GM21390 (cell line): ENCODE results near the gene ZMIZ2.
"Not testable (repeated sequence)": the region's sequence is repeated elsewhere in the genome, so short reads cannot be mapped to it uniquely, and the experiment has no call there.

Experiments used
- ATAC-seq: cut with Tn5 transposase; IDR thresholded peaks from one replicate; pipeline ENCODE4 v1.9.1; 2021; ENCODE audit not compliant: unreplicated experiment

ZMIZ2 gene

GRCh38 chr7:44769776-44770294, 21.2 kb downstream of the ZMIZ2 start:
- ATAC-seq = peak; percentile 75

GRCh38 chr7:44771358-44771757, 22.7 kb downstream of the ZMIZ2 start:
- no peak for ATAC-seq

DNA sequence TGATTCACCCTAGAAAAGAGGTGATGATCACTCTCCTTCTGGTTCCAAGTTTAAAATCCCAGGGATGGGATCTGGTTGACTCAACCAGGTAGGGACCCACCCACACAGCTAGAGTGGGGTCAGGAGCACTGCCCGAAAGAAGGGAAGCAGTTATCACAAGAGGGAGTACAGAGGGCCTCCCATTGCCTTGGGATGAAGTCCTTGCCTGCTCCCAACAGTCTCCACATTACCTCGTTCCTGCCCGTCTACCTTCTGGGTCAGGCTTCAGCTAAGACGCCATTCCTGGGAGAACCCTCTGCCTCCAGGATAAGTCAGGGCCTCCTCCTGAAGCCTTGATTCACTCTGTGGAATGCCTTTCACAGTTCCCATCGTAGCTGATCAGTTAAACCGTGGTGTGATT, 23.8 kb downstream of the ZMIZ2 start:
- no peak for ATAC-seq

- no peak for ATAC-seq
Measured at GRCh38 chr7:44772867-44773266, 24.2 kb downstream of the ZMIZ2 start.

DNA sequence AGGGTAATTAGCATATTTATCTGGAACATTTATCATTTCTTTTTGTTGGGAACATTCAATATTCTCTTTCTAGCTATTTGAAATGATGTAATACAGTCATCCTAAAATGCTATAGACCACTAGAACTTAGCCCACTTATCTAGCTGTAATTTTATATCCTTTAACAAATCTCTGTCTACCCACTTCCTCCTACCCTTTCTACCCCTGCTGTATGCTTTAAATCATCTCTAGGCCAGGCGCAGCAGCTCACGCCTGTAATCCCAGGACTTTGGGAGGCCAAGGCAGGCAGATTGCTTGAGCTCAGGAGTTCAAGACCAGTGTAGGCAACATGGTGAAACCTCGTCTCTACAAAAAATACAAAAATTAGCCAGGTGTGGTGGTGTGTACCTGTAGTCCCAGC, 25.8 kb downstream of the ZMIZ2 start:
- not testable (repeated sequence) for ATAC-seq

DNA sequence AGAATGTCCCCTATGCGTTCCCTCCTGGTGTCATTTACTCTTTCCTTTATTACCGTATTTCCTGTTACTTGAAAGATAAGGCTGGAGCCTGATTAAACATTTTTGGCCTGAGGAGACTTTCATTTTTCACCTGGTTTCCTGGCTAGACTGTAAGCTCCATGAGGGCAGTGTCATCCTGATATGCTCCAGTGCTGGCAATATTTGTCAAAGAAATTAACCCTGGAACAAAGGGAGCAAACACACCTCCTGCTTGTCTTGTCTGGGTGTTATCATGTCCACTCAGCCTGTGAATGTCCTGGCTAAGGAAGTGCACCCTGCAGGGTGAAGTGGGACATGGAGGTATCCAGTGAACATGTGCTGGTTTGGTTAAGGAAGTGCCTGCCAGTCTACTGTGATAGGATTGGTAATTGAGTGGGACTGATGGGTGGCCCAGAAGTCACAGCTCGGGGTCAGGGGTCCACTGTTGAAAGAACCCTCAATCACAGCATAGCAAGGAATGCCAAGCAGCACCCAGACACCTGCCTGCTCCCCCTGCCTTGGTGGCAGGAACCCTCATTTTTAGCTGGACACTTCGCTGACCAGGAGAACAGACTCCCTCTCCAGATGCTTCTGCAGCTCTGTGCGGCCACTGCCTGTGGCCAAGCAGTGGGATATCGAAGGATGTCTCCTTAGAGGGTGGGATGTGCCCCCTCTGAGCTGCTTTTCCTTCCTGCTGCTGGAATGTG, 26.9 kb downstream of the ZMIZ2 start:
- no peak for ATAC-seq

DNA sequence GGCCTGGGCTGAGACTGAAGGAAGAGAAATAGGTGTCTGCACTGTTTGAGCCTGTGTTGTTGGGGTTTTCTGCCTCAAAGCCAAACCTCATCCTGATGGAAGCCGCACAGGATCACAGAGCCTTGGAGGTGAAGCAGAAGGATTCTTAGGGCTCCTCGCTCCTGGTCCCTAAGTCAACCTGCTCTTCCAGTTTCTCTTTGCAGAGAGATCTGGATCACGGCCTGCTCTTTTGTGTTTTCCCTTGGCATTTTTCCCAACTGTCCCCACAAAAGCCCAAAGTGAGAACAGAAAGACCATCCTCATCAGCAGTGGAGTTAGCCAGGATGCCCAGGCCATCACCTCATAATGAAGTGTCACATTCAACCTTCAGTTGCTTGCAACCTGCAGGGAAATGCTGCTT, 27.6 kb downstream of the ZMIZ2 start:
- no peak for ATAC-seq

DNA sequence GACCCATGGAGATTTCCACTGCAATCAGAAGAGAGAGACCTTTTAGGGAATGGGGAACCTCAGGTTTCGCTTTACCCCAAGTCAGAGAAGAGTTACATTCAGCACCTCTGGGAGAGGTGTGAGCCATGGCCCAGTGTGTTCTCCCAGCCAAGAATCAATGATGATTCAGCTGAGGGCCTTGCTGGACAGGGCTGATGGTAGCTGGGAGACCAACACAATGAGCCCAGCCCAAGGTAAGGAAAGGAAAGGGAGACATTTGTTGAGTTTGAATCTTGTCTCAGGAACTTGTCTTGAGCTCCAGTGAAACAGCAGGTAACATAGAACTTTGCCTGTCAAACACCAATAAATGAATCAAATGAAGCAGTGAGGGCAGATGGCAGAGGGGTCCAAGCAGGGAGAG, 33.8 kb downstream of the ZMIZ2 start:
- ATAC-seq = no peak

DNA sequence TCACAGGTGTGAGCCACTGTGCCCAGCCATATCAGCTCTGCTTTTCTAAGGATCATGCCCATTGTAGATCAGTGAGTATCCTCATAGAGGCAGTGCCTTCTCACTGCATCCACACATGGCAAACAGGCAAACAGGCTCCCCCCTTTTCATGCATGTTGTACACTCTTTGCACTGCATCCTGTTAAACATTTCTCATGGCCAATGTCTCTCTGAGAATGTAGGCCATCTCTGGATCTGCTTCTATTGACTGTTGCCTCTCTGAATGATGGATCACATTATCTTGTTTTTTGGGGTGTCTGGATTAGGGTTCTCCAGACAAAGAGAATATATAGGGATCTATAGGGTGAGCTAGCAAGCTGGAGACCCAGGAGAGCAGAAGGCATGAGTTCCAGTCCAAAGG, 34.8 kb downstream of the ZMIZ2 start:
- no peak for ATAC-seq

GRCh38 chr7:44784364-44784763, 35.7 kb downstream of the ZMIZ2 start:
- no peak for ATAC-seq

DNA sequence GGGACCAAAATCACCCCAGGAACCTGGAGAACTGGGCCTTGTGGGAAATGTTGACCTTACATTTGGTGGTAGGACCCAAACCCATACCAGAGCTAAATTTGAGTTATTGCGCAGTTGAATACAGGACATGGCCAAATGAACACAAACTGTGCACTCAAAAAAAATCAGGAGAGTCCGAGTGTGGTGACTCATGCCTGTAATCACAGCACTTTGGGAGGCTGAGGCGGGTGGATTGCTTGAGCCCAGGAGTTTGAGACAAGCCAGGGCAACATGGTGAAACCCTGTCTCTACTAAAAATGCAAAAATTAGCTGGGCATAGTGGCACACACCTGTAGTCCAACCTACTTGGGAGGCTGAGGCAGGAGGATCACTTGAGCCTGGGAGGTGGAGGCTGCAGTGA, 36.6 kb downstream of the ZMIZ2 start:
- ATAC-seq = not testable (repeated sequence)

DNA sequence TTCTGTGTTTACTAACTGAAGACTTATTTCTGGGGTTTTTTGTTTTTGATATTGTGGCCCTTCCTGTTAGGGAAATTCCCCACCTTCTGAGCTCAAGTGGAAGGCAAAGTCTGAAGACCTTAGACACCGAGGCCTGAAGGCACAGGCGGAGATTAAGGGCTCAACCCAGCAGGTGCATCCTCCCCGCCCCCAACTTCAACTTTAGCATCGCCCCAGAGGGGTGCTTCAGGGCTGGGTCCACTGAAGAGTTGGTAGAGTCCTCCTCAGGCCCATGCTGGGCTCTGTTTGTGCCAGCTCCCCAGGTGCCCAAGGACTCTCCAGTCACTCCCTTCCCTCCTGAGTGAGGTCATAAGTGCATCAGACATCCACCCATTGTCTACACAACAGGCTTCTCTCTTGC, 38.4 kb downstream of the ZMIZ2 start:
- no peak for ATAC-seq

- ATAC-seq = no peak
Measured at GRCh38 chr7:44787762-44788161, 39.1 kb downstream of the ZMIZ2 start.

- no peak for ATAC-seq
Measured at GRCh38 chr7:44789990-44790389, 41.3 kb downstream of the ZMIZ2 start.

DNA sequence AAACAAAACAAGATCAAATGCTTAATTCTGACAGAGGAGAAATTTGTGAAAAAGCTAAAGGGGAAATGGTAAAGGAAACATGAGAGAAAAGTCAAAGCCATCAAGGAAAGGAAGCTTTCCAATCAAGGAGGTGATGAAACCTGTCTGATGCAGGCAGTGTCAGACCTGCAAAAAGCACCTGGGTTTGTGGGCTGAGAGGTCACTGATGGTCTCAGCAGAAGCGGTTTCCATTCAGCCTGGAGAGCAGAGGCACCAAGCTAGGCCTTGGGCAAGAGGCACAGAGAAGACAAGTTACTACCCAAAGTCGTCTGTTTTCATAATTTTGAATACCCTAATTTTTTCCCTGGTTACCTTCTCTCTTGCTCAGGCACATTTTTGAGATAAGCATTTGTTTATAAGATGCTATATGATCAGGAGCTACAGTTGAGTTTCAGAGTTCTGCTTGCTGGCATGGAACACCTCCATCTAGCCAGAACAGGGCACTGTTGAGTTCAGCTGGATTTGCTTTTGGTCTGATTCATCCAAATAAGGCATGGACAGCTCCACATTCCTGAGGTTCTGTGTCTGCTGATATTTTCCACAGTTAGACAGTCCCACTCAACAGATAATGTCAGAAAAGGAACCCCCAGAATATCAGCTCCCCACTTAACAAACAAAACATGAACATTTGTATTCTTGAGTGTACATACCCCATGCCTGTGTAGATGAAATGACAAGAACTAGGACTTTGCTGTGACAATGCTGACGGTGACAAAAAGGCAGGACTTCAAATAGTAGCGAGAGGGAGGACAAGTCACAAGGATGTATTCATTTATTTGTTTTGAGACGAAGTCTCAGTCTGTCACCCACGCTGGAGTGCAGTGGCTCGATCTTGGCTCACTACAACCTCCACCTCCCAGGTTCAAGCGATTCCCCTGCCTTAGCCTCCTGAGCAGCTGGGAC, 42.9 kb downstream of the ZMIZ2 start:
- no peak for ATAC-seq

GRCh38 chr7:44793919-44794318, 45.3 kb downstream of the ZMIZ2 start:
- ATAC-seq = no peak

DNA sequence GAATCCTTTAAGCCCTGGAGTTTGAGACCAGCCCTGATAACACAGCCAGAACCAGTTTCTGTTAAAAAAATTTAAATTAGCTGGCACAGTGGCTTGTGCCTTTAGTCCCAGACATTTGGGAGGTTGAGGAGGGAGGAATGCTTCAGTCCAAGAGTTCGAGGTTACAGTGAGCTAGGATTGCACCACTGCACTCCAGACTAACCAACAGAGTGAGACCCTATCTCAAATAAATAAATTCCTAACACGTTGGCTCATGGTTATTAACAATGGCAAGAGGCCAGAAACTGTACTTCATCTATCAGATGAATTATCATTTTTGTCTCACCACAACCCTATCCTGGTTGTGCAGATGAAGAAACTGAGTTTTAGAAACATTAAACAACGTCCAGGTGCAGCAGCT, 45.7 kb downstream of the ZMIZ2 start:
- ATAC-seq = no peak

DNA sequence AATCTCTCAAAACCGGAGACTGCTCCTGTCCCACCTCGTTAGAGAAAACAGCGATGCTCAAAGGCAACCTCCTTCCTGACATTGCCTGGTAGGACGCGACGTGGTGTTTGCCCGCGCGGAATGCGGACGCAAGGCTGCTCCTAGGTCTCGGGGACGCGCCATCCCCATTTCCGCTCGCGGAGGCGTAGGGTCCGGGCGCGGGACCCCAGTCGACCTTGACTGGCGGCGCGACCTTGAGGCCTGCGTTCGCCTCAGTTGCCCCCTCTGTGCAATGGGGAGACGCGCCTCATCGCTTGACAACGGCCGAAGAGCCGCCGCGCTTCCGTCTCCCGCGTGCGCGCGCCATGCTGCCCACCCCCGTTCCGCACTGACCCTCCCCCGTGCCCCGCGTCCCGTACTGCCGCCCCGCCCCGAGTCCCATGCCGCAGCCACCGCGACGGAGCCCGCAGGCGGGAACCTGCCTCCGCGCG, 47.4 kb downstream of the ZMIZ2 start:
- peak; percentile 24 for ATAC-seq

- ATAC-seq = peak; percentile 88
Measured at GRCh38 chr7:44796504-44797328, 48.1 kb downstream of the ZMIZ2 start, which contains the start of gene PPIA. TSS of gene PPIA (plus strand) at chr7:44796681. CDS start at chr7:44796725, 44 bp downstream.

- peak; percentile 46 for ATAC-seq
Measured at GRCh38 chr7:44797329-44798258, 48.9 kb downstream of the ZMIZ2 start.
